ENCODE data around the gene SMPDL3B.

The SMPDL3B gene

DNA sequence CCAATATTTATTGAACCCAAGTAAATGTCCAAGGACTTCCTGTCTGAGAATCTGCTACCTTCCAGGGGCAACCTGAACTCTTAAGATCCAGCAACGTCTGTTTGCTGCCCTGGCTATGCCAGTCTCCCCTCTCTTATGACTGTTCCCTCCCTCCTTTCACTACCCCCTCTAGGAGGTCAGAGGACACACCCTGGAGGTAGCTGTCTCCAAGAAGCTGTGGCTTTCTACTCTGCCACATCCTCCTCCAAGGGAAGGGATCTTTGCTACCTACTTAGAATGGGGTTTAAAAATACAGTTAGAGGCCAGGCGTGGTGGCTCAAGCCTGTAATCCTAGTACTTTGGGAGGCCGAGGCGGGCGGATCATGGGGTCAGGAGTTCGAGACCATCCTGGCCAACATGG, 3.6 kb upstream of the SMPDL3B start:
- no peak for TF ChIP-seq CTCF (IDR thresholded peaks at IDR 0.05)

GRCh38 chr1:27931759-27932158, 3.0 kb upstream of the SMPDL3B start:
- no peak for TF ChIP-seq CTCF (IDR thresholded peaks at IDR 0.05)

GRCh38 chr1:27935721-27936120, 921 bp downstream of the SMPDL3B start:
- no peak for TF ChIP-seq CTCF (IDR thresholded peaks at IDR 0.05)

DNA sequence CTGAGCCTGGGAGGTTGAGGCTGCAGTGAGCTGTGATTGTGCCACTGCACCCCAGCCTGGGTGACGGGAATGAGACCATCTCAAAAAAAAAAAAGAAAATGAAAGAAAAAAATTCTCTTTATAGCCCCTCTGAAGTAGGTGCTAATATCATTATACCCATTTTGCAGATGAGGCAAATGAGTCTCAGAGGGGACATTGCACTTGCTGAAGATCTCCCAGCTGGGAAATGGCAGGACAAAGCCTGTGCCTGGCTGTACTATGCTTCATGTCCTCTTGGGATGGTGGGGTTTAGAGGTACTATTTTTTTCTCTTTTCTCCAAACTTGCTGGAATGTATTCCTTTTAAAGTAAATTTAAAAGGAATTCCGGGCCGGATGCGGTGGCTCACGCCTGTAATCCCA, 1.6 kb downstream of the SMPDL3B start:
- no peak for TF ChIP-seq CTCF (IDR thresholded peaks at IDR 0.05)

DNA sequence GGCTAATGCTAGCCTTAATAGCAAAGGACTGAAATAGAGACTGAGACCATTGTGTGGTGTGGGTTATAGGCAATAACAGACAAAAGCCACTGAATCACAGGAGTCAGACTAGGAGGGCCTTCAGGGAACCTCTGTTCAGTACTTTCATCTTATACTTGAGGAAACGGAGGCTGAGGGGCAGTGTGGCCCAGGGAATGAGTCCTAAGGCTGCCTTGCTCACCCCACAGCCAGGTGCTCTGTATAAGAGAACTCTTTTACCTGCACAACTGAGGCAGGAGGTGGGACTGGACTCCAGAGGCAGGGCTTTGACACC, 2.7 kb downstream of the SMPDL3B start:
- TF ChIP-seq CTCF (IDR thresholded peaks at IDR 0.05), result no peak

GRCh38 chr1:27938488-27938887, 3.7 kb downstream of the SMPDL3B start:
- TF ChIP-seq CTCF (IDR thresholded peaks at IDR 0.05), result no peak

GRCh38 chr1:27940297-27940696, 5.5 kb downstream of the SMPDL3B start:
- TF ChIP-seq CTCF (IDR thresholded peaks at IDR 0.05), result no peak

DNA sequence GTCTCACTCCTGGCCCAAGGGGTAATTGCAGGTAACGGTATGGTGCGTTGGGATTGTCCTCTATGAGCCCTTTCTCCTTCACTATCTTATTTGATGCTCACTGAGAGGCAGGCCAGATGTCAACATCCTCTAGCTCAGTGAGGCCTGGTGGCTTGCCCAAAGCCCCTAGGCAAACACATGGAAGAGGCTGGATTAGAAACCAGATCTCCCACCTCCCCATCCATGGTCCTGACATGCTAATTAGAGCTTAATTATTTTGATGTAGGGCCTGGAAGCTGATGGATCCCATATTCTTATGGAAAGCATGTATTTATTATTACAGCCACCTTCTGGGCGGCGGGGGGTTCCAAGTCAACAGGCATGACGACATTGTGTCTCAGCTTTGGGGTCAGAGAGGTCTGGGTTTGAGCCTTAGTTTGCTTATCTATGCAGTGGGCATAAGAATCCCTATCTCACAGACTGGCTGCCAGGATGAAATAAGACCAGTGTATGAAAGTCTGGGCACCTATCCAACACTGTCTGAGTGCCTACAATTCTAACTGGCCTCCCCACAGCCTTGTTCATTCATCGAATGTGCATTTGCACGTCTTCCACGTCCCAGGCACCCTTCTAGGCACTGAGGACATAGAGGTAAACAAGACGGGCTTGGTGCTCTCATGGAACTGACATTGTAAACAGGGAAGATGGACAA, 6.2 kb downstream of the SMPDL3B start:
- no peak for TF ChIP-seq CTCF (IDR thresholded peaks at IDR 0.05)

All from LNCAP (cell line).